Measurements from ENCODE around the gene AS3MT.

Gene AS3MT

DNA sequence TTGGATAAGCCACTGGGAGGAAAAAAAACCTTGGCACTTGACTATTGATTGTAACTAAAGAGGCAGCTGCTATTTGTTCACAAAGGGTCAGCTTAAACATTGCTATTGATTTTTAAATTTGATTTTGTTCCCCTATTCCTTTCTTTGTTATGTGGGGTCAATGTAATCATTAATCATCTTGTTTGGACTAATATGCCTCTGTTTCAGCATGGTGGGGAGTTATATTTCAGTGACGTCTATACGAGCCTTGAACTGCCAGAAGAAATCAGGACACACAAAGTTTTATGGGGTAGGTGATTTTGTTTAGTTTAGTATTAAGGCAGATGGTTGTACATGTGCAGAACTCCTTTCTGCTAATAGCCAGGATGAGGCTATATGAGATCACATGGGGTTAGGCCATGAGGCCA is 7.5 kb downstream of the AS3MT start:
- POLR2A ChIA-PET, result no interaction called here
- CTCF ChIA-PET, result interaction anchor here (1.0 to 1.2 kb wide), 2 partner anchors 9 to 11 kb away, joined by 3 to 4 read pairs; no protein-coding TSS in a partner anchor
- TF ChIP-seq, protein P1, sequence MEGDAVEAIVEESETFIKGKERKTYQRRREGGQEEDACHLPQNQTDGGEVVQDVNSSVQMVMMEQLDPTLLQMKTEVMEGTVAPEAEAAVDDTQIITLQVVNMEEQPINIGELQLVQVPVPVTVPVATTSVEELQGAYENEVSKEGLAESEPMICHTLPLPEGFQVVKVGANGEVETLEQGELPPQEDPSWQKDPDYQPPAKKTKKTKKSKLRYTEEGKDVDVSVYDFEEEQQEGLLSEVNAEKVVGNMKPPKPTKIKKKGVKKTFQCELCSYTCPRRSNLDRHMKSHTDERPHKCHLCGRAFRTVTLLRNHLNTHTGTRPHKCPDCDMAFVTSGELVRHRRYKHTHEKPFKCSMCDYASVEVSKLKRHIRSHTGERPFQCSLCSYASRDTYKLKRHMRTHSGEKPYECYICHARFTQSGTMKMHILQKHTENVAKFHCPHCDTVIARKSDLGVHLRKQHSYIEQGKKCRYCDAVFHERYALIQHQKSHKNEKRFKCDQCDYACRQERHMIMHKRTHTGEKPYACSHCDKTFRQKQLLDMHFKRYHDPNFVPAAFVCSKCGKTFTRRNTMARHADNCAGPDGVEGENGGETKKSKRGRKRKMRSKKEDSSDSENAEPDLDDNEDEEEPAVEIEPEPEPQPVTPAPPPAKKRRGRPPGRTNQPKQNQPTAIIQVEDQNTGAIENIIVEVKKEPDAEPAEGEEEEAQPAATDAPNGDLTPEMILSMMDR (IDR thresholded peaks at IDR 0.05; ENCODE audit: control extremely low read depth, extremely low read depth, low read depth, missing control alignments), result no peak
- no peak for DNase-seq (ENCODE audit: extremely low spot score)

DNA sequence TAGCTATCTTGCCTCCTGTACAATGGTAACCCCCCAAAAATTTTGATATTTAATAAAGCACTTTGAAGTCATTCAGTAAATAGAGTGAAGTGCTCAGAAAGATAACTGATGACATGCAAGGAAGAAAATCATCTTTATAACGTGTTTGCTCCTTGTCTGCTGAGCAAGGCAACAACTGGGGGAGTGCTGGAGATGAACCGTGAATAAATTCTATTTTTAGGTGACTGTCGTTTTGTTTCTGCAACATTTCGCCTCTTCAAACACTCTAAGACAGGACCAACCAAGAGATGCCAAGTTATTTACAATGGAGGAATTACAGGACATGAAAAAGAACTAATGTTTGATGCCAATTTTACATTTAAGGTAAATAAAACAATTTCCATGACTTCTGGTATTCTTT is 9.4 kb downstream of the AS3MT start:
- no peak for DNase-seq (ENCODE audit: extremely low spot score)
- TF ChIP-seq, protein P1 (IDR thresholded peaks at IDR 0.05; ENCODE audit: control extremely low read depth, extremely low read depth, low read depth, missing control alignments), result no peak
- CTCF ChIA-PET, result interaction anchor here (1.4 kb wide), 1 partner anchor 20 kb away, joined by 3 read pairs; no protein-coding TSS in a partner anchor
- POLR2A ChIA-PET, result no interaction called here

DNA sequence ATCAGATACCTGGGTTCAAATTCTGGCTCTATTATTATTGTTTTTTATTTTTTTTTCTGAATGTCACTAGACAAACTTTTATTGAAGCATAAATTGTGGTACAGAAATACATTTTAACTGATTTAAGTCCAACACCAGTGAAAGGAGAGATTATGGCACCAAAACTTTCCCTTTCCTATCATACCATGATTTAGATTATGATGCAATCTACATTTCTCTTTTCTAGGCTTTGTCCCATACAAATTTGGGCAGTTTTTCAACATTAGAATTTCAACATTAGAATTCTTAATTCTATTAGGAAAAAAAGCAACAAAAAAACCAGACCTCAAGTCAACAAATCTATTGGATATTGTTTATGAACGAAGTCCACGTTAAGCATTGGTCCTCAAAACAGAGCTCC is 11.0 kb downstream of the AS3MT start:
- POLR2A ChIA-PET, result no interaction called here
- CTCF ChIA-PET, result no interaction called here
- TF ChIP-seq, protein P1 (IDR thresholded peaks at IDR 0.05; ENCODE audit: control extremely low read depth, extremely low read depth, low read depth, missing control alignments), result no peak
- no peak for DNase-seq (ENCODE audit: extremely low spot score)

DNA sequence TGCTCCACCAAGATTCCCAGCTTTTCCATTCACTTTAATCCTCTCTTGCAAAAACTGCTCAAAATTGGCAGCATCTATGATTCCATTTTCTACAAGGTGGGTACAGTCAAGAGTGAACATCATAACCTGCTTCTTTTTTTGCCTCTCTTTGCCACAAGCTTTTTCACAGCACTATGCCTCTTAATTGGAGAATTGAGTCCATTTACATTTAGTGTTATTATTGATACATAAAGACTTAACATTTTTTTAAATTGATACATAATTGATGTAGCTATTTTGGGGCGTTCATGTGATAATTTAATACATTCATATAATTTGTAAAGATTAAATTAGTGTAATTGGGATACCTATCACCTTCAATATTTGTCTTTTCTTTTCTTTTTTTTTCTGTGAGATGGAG is 18.8 kb downstream of the AS3MT start:
- TF ChIP-seq, protein P1 (IDR thresholded peaks at IDR 0.05; ENCODE audit: control extremely low read depth, extremely low read depth, low read depth, missing control alignments), result no peak
- no peak for DNase-seq (ENCODE audit: extremely low spot score)
- ChIA-PET POLR2A (no interaction called here), CTCF (interaction anchor here (1.4 kb wide), 1 partner anchor 14 kb away, joined by 3 read pairs; no protein-coding TSS in a partner anchor)

DNA sequence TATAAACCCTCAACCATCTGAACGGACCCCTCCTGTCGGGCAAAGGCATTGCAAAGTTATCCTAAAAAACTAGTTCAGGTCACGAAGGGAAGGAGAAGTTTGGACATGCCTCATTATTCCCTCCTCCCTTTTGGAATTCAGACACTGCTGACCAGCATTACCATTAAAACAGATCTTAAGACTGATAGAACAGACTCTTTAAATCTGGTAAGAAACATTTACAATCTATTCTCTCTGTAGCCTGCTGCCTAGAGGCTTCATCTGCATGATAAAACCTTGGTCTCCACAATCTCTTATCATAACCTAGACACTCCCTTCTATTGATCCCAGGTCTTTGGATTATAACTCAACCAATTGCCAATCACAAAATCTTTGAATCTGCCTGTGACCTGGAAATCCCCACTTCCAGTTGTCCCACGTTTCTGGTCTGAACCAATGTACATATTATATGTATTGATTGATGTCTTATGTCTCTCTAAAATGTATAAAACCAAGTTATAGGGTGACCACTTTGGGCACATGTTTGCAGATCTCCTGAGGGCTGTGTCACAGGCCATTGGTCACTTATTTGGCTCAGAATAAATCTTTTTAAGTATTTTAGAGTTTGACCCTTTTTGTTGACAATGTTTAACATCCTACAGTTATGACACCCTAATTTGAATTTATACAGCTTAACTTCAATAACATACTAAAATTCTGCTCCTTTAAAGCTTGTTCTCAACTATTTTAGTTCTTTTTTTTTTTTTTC is 25.4 kb downstream of the AS3MT start:
- TF ChIP-seq, protein P1 (IDR thresholded peaks at IDR 0.05; ENCODE audit: control extremely low read depth, extremely low read depth, low read depth, missing control alignments), result no peak
- CTCF ChIA-PET, result no interaction called here
- no peak for DNase-seq (ENCODE audit: extremely low spot score)
- POLR2A ChIA-PET, result interaction anchor here (0.6 kb wide), 1 partner anchor 432 kb away, joined by 4 read pairs; no protein-coding TSS in a partner anchor

DNA sequence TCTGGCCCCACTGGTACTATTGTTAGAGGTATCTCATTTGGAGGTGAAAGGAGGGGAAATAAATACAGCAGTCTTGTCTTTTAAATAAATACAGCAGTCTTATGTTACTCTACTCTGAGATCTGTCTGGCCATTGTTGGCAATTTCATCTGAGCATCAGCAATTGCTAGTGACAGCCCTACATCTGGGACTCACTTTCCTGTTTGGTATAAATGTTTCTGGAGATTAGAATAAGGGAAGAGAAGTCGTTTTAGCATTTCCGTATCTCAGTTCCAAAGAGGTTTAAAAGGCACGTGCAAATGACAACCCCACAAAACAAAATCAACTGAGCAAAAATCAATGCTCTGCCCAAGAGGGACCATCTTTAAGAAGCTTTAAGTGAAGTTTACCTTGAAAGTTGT is 30.7 kb downstream of the AS3MT start:
- ChIA-PET CTCF (interaction anchor here (0.8 to 8.1 kb wide), 7 partner anchors 14 to 222 kb away, joined by 3 to 61 read pairs (median 11); partner anchors contain the start of gene CYP17A1), POLR2A (no interaction called here)
- no peak for DNase-seq (ENCODE audit: extremely low spot score)
- TF ChIP-seq, protein P1 (IDR thresholded peaks at IDR 0.05; ENCODE audit: control extremely low read depth, extremely low read depth, low read depth, missing control alignments), result no peak
